ENCODE results near the gene MUC12. TPM values are rescaled to one million over a fixed set of nuclear protein-coding genes. Genes with fewer than 3 reads are reported as not detected.

Gene MUC12
- total and polyA plus RNA-seq, 2 experiments from 2014 or later, result 4.0 to 7.3 TPM

DNA sequence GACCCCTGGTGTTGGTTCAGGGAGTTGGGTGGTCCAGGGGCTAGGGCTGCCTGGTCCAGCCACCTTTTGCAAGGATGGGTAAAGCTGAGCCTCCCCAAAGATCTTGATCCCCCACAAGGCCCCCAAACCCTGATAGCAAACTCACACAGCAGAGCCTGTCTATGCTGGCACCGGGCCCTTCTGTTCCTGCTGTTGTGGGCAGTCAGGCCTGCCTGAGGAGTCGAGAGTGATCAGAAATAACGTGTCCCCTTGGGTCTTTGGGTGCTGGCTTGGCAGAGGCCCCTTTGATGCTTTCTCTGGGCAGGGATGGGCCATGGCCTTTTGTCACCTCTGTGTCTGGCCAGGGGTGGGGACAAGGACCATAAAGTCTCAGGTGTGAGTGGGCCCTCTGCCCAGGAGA lies 715 bp upstream of the MUC12 start:
- Histone ChIP-seq H3K9me2 (replicated peaks; ENCODE audit: insufficient read depth) (no peaks in the 10 kb centered on the region), H2AFZ (no peak overlapping the region), H3K79me2 (no peaks in the 10 kb centered on the region), H3K36me3 (replicated peaks; ENCODE audit: insufficient read depth, low read depth) (no peaks in the 10 kb centered on the region), H3K9me3 (ENCODE audit: low read depth) (no peaks in the 10 kb centered on the region), H3K4me3 (no peak overlapping the region), H3K27me3 (peaks cover 61% of the 10 kb centered on the region), H3K4me2 (no peak overlapping the region), H3K27ac (no peak overlapping the region), H3K4me1 (ENCODE audit: insufficient read depth) (peaks cover 9% of the 10 kb centered on the region), H4K20me1 (ENCODE audit: insufficient read depth, poor library complexity, severe bottlenecking) (no peaks in the 10 kb centered on the region)
- DNase-seq (ENCODE audit: low spot score), result no peak
- 43% methylated on average over 3 of the region's 3 CpGs for WGBS (ENCODE audit: low lambda C conversion rate, missing lambda C conversion rate)
- no peak for TF ChIP-seq EZH2 (IDR thresholded peaks at IDR 0.05; ENCODE audit: borderline replicate concordance)
- TF ChIP-seq, protein P1, sequence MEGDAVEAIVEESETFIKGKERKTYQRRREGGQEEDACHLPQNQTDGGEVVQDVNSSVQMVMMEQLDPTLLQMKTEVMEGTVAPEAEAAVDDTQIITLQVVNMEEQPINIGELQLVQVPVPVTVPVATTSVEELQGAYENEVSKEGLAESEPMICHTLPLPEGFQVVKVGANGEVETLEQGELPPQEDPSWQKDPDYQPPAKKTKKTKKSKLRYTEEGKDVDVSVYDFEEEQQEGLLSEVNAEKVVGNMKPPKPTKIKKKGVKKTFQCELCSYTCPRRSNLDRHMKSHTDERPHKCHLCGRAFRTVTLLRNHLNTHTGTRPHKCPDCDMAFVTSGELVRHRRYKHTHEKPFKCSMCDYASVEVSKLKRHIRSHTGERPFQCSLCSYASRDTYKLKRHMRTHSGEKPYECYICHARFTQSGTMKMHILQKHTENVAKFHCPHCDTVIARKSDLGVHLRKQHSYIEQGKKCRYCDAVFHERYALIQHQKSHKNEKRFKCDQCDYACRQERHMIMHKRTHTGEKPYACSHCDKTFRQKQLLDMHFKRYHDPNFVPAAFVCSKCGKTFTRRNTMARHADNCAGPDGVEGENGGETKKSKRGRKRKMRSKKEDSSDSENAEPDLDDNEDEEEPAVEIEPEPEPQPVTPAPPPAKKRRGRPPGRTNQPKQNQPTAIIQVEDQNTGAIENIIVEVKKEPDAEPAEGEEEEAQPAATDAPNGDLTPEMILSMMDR (IDR thresholded peaks at IDR 0.05; ENCODE audit: poor library complexity), result no peak
- TF ChIP-seq EZH2phosphoT487 (IDR thresholded peaks at IDR 0.05; ENCODE audit: low read depth, severe bottlenecking, unreplicated experiment), result no peak

DNA sequence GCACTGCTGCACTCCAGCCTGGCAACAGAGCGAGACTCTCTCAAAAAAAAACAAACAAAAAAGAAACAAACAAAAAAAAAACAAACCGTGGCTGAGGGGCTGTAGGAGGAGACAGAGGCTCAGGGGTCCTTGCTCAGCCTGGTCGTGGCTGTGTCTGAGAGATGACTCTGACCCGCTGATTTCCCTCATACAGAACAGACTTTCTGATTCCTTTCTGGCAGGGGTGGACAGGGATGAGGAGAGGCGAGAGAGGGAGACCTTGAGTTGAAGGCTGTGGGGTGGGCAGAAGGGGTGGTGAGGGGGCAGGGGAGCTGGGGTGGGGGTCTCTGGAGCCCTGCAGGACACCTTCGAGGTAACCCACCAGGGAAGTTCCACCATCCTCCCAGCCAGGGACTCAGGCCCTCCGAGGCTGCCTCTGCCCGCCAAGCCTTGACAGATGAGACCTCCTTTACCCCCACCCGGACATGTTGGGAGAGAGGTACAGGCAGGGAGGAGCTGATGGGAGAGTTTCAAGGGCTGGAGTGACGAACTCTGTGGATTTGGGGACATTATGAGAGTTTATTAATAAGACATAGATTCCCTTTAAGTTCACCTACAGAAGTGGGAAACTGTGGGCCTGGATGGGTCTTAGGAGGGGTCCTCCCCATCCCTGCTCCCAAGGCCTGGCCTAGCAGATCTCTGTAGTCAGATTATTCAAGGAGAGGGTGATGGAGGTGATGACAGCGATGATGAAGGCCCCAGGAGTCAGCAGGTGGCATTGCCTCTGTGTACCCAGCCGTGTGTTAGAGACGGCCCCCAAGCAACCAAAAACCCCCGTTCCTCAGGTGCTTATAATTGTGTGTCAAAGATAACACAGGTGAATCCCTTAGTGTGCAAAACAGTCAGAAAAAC lies 2.0 kb downstream of the MUC12 start:
- no peak overlapping the region for H3K4me3 ChIP-seq
- H3K9me3 ChIP-seq (ENCODE audit: low read depth), result no peaks in the 10 kb centered on the region
- no peaks in the 10 kb centered on the region for H3K79me2 ChIP-seq
- no peak for DNase-seq (ENCODE audit: low spot score)
- TF ChIP-seq EZH2phosphoT487 (IDR thresholded peaks at IDR 0.05; ENCODE audit: low read depth, severe bottlenecking, unreplicated experiment) (no peak), EZH2 (IDR thresholded peaks at IDR 0.05; ENCODE audit: borderline replicate concordance) (no peak)
- TF ChIP-seq, protein P1 (IDR thresholded peaks at IDR 0.05; ENCODE audit: poor library complexity), result no peak
- no peak overlapping the region for H3K4me2 ChIP-seq
- no peak overlapping the region for H2AFZ ChIP-seq
- no peaks in the 10 kb centered on the region for H3K9me2 ChIP-seq (replicated peaks; ENCODE audit: insufficient read depth)
- no peaks in the 10 kb centered on the region for H4K20me1 ChIP-seq (ENCODE audit: insufficient read depth, poor library complexity, severe bottlenecking)
- H3K27ac ChIP-seq, result no peak overlapping the region
- WGBS (ENCODE audit: low lambda C conversion rate, missing lambda C conversion rate), result 58% methylated on average over 14 of the region's 14 CpGs
- H3K27me3 ChIP-seq, result peaks cover 34% of the 10 kb centered on the region
- H3K36me3 ChIP-seq (replicated peaks; ENCODE audit: insufficient read depth, low read depth), result no peaks in the 10 kb centered on the region
- no peaks in the 10 kb centered on the region for H3K4me1 ChIP-seq (ENCODE audit: insufficient read depth)

DNA sequence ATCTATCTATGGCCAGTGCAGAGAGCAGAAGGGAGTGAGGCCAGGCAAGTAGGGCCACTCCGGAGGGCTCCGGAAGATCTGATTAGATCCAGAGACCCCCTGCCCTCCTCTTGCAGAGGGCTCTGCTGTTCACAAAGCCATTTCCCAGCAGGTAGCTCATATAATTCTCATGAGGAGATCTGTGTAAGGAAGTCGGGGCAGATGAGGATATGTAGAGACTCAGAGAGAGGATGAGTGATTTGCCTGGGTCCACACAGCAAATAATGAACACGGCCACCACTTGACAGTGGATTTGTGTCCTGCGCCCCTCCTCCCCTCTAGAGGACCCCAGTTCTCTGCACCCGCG lies 2.6 kb downstream of the MUC12 start:
- WGBS (ENCODE audit: low lambda C conversion rate, missing lambda C conversion rate), result 69% methylated on average over 7 of the region's 7 CpGs
- H3K9me3 ChIP-seq (ENCODE audit: low read depth), result no peaks in the 10 kb centered on the region
- no peaks in the 10 kb centered on the region for H3K79me2 ChIP-seq
- no peaks in the 10 kb centered on the region for H3K36me3 ChIP-seq (replicated peaks; ENCODE audit: insufficient read depth, low read depth)
- H3K27me3 ChIP-seq, result peaks cover 28% of the 10 kb centered on the region
- DNase-seq (ENCODE audit: low spot score), result no peak
- H3K9me2 ChIP-seq (replicated peaks; ENCODE audit: insufficient read depth), result no peaks in the 10 kb centered on the region
- no peaks in the 10 kb centered on the region for H4K20me1 ChIP-seq (ENCODE audit: insufficient read depth, poor library complexity, severe bottlenecking)
- TF ChIP-seq EZH2 (IDR thresholded peaks at IDR 0.05; ENCODE audit: borderline replicate concordance) (no peak), EZH2phosphoT487 (IDR thresholded peaks at IDR 0.05; ENCODE audit: low read depth, severe bottlenecking, unreplicated experiment) (no peak)
- TF ChIP-seq, protein P1 (IDR thresholded peaks at IDR 0.05; ENCODE audit: poor library complexity), result no peak
- H3K4me2 ChIP-seq, result no peak overlapping the region
- H3K27ac ChIP-seq, result no peak overlapping the region
- no peak overlapping the region for H3K4me3 ChIP-seq
- no peak overlapping the region for H2AFZ ChIP-seq
- H3K4me1 ChIP-seq (ENCODE audit: insufficient read depth), result no peaks in the 10 kb centered on the region
